Ammon's horn (tissue), 1 donor: Measurements from ENCODE around the gene HDDC2.

Source experiments
- DNase-seq: peaks from one replicate; pipeline ENCODE4 v3.0.0-alpha.2; 2016; ENCODE audit warnings: low spot score

HDDC2 gene

GRCh38 chr6:125233202-125233601 lies 68.6 kb downstream of the HDDC2 start:
- DNase-seq = no peak

- DNase-seq = no peak
These were observed 69.3 kb downstream of the HDDC2 start for GRCh38 chr6:125232466-125232865.

- no peak for DNase-seq
These were observed 70.0 kb downstream of the HDDC2 start for GRCh38 chr6:125231574-125232343.

- DNase-seq = no peak
These were observed 70.6 kb downstream of the HDDC2 start for GRCh38 chr6:125231133-125231532.

- DNase-seq = no peak
These were observed 71.1 kb downstream of the HDDC2 start for GRCh38 chr6:125230674-125231073.

GRCh38 chr6:125228981-125229479 lies 72.7 kb downstream of the HDDC2 start:
- DNase-seq = no peak

GRCh38 chr6:125227244-125227643 lies 74.5 kb downstream of the HDDC2 start:
- DNase-seq = no peak
